Panc1 (cell line): ENCODE data around the gene TJP1. TPM values are rescaled to one million over a fixed set of nuclear protein-coding genes. Genes with fewer than 3 reads are reported as not detected.

Experiments
- ATAC-seq: fragments of 200-7000 bp; cut with Tn5 transposase; 2 replicates; pipeline ENCODE4 v1.9.1; 2020; ENCODE audit warnings: mild to moderate bottlenecking, moderate library complexity
- BruUV-seq: library from RNA; stranded (reverse); fragments of 400-500 nt; replicated peaks from 2 replicates; lab custom pipeline; 2021; lab: Mats Ljungman, UMichigan
- CTCF ChIA-PET: fragments of 300-600 bp; sonication (Branson Sonifier 250); formaldehyde crosslinking; loops from one replicate; lab custom pipeline; 2022; ENCODE audit warnings: antibody characterized with exemption; lab: Charles Lee
- POLR2A ChIA-PET: fragments of 300-600 bp; sonication (Branson Sonifier 250); formaldehyde crosslinking; loops from one replicate; lab custom pipeline; 2022; ENCODE audit warnings: antibody characterized with exemption; lab: Charles Lee
- DNase-seq: peaks from one replicate; pipeline ENCODE4 v3.0.0-alpha.2; 2010; ENCODE audit warnings: low read depth, low spot score
- H3K27ac ChIP-seq: 2 replicates; pipeline ENCODE4 v1.5.1; 2011; ENCODE audit warnings: mild to moderate bottlenecking, low read length, inconsistent platforms
- H3K27me3 ChIP-seq: fragments of 200-500 bp; sonication (Bioruptor generic); 2 replicates; pipeline ENCODE4 v1.6.0; 2014; ENCODE audit warnings: low read length, inconsistent platforms; ENCODE audit not compliant: control insufficient read depth, insufficient read depth
- H3K36me3 ChIP-seq: fragments of 200-500 bp; sonication (Bioruptor generic); 2 replicates; pipeline ENCODE4 v1.5.1; 2014; ENCODE audit warnings: inconsistent platforms, mild to moderate bottlenecking, low read length, moderate library complexity; ENCODE audit not compliant: control insufficient read depth, insufficient read depth
- H3K4me1 ChIP-seq: 2 replicates; pipeline ENCODE4 v1.5.1; 2011; ENCODE audit warnings: inconsistent platforms, mild to moderate bottlenecking, low read length, moderate library complexity; ENCODE audit not compliant: control insufficient read depth, insufficient read depth
- H3K4me3 ChIP-seq, 2 experiments: 2 replicates each; pipeline ENCODE4 v1.5.1; 2011 to 2012; ENCODE audit warnings: low read depth in 2 of 2, low read length in 2 of 2, mild to moderate bottlenecking in 2 of 2, inconsistent platforms in 1 of 2, moderate library complexity in 1 of 2
- H3K9me3 ChIP-seq: fragments of 200-500 bp; sonication (Bioruptor generic); 2 replicates; pipeline ENCODE4 v1.5.1; 2014; ENCODE audit warnings: low read depth, mild to moderate bottlenecking, inconsistent platforms, low read length, moderate library complexity; ENCODE audit not compliant: control insufficient read depth, insufficient read depth
- POLR2AphosphoS5 ChIP-seq: IDR thresholded peaks from 2 replicates; pipeline ENCODE4 v1.6.1; 2012; ENCODE audit warnings: mild to moderate bottlenecking, low read depth, low read length, moderate library complexity
- SIN3A ChIP-seq: IDR thresholded peaks from 2 replicates; pipeline ENCODE4 v1.6.1; 2012; ENCODE audit warnings: low read depth, mild to moderate bottlenecking, low read length, moderate library complexity, borderline replicate concordance; ENCODE audit not compliant: insufficient read depth
- TCF7L2 ChIP-seq: IDR thresholded peaks from 2 replicates; pipeline ENCODE4 v1.6.1; 2011; ENCODE audit warnings: mild to moderate bottlenecking, low read depth, low read length, inconsistent platforms
- in situ Hi-C: cut with HindIII; loops from 2 replicates; pipeline ENCODE4 v1.10.0; 2016; ENCODE audit warnings: low sequenced_read_pairs, low pct_unique_long_range_greater_than_20kb
- intact Hi-C: fragments of 100-400 bp; cut with micrococcal nuclease; formaldehyde crosslinking; loops from one replicate; pipeline ENCODE4 v1.10.0; 2022; ENCODE audit not compliant: unreplicated experiment
- total RNA-seq: library from RNA; stranded (reverse); gene quantifications from one replicate; pipeline ENCODE4 v1.2.1, GENCODE V29; 2021; ENCODE audit not compliant: unreplicated experiment
- TF ChIP-seq, protein P1 (sequence below): fragments of 450-650 bp; IDR thresholded peaks from 2 replicates; pipeline ENCODE4 v1.5.1; 2017; ENCODE audit warnings: mild to moderate bottlenecking
- TF ChIP-seq, protein P2 (sequence below), 2 experiments: IDR thresholded peaks; 2 replicates each; pipeline ENCODE4 v1.6.1; 2011 to 2012; ENCODE audit warnings: low read depth in 2 of 2, control low read depth in 1 of 2, low read length in 1 of 2, mild to moderate bottlenecking in 1 of 2, moderate library complexity in 1 of 2; ENCODE audit not compliant: insufficient read depth in 1 of 2

TJP1 gene
- total RNA-seq, 1 experiment from 2014 or later = 79.1 TPM

DNA sequence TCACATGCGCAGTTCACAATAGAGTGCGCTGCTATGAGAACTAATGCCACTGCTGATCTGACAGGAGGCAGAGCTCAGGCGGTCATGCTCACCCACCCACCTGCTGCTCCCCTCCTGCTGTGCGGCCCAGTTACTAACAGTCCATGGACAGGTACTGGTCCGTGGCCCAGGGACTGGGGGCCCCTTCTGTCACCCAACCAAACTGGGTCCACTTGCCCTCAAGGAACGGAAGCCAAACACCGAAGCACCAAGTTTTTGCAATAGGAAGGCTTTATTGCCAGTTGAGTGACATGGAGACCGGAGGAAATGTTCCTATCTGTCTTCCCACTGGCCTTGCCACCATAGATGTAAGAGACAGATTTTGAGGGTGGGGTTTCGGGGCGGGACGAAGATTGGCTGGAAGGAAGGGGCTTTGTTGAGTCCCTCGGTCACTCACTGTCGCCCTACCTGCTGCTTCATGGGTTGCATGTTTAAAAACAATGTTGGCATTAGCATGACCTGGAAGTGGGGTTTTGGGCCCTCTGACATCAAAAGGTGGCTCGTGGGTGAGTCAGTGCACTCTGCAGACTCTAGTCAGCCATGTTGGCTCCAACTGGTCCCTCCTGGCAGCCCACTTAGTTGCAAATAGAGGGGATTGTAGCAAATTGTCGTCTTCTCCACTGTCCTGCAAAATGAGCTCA is 141.0 kb downstream of the TJP1 start:
- H3K9me3 ChIP-seq = no peaks in the 10 kb centered on the region
- no peaks in the 10 kb centered on the region for H3K27me3 ChIP-seq
- ChIA-PET POLR2A (no interaction called here), CTCF (no interaction called here)
- no TSS peak for BruUV-seq
- no peaks in the 10 kb centered on the region for H3K36me3 ChIP-seq
- DNase-seq = no peak
- H3K27ac ChIP-seq = no peak overlapping the region
- no peak overlapping the region for H3K4me3 ChIP-seq
- ATAC-seq = no peak
- in situ Hi-C loops = no loop called here
- intact Hi-C loops = no loop called here
- H3K4me1 ChIP-seq = no peaks in the 10 kb centered on the region
- TF ChIP-seq POLR2AphosphoS5 (no peak), SIN3A (no peak), TCF7L2 (no peak)
- TF ChIP-seq, protein P1, sequence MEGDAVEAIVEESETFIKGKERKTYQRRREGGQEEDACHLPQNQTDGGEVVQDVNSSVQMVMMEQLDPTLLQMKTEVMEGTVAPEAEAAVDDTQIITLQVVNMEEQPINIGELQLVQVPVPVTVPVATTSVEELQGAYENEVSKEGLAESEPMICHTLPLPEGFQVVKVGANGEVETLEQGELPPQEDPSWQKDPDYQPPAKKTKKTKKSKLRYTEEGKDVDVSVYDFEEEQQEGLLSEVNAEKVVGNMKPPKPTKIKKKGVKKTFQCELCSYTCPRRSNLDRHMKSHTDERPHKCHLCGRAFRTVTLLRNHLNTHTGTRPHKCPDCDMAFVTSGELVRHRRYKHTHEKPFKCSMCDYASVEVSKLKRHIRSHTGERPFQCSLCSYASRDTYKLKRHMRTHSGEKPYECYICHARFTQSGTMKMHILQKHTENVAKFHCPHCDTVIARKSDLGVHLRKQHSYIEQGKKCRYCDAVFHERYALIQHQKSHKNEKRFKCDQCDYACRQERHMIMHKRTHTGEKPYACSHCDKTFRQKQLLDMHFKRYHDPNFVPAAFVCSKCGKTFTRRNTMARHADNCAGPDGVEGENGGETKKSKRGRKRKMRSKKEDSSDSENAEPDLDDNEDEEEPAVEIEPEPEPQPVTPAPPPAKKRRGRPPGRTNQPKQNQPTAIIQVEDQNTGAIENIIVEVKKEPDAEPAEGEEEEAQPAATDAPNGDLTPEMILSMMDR = no peak
- TF ChIP-seq, protein P2, sequence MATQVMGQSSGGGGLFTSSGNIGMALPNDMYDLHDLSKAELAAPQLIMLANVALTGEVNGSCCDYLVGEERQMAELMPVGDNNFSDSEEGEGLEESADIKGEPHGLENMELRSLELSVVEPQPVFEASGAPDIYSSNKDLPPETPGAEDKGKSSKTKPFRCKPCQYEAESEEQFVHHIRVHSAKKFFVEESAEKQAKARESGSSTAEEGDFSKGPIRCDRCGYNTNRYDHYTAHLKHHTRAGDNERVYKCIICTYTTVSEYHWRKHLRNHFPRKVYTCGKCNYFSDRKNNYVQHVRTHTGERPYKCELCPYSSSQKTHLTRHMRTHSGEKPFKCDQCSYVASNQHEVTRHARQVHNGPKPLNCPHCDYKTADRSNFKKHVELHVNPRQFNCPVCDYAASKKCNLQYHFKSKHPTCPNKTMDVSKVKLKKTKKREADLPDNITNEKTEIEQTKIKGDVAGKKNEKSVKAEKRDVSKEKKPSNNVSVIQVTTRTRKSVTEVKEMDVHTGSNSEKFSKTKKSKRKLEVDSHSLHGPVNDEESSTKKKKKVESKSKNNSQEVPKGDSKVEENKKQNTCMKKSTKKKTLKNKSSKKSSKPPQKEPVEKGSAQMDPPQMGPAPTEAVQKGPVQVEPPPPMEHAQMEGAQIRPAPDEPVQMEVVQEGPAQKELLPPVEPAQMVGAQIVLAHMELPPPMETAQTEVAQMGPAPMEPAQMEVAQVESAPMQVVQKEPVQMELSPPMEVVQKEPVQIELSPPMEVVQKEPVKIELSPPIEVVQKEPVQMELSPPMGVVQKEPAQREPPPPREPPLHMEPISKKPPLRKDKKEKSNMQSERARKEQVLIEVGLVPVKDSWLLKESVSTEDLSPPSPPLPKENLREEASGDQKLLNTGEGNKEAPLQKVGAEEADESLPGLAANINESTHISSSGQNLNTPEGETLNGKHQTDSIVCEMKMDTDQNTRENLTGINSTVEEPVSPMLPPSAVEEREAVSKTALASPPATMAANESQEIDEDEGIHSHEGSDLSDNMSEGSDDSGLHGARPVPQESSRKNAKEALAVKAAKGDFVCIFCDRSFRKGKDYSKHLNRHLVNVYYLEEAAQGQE (IDR thresholded peaks at IDR 0.05; ENCODE audit: insufficient read depth in 1 of 2, low read depth in 2 of 2, low read length in 1 of 2) = no peak

DNA sequence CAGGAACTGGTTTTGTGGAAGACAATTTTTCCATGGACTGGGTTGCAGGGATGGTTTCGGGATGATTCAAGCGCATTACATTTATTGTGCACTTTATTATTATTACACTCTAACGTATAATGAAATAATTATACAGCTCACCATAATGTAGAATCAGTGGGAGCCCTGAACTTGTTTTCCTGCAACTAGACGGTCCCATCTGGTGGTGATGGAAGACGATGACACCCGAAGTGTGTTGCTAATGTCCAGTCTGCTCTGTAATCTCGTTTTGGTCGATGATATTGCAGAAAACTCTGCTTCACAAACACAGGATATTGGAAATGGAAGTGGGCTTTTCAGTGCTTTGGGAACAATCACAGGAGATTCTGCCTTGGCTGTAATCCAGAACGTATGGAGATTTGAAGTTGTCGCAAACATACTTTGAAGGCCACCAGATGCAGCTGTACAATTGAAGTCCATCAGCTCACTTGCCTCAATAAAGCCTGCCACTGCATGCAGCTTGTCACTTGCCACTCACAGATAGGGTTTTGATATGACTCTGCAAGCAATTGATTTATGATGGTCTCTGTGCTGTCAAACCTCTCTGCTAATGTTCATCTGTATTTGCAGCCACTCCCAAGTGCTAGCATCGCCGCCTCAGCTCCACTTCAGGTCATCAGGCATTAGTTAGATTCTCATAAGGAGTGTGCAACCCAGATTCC is 141.7 kb downstream of the TJP1 start:
- POLR2A ChIA-PET = no interaction called here
- no TSS peak for BruUV-seq
- CTCF ChIA-PET = no interaction called here

More for the DNA sequence above, 141.7 kb downstream of the TJP1 start:
- intact Hi-C loops (no loop called here), in situ Hi-C loops (no loop called here)
- H3K27ac ChIP-seq = no peak overlapping the region
- no peaks in the 10 kb centered on the region for H3K9me3 ChIP-seq
- no peak overlapping the region for H3K4me3 ChIP-seq
- no peak for TF ChIP-seq SIN3A
- no peak for TF ChIP-seq POLR2AphosphoS5
- TF ChIP-seq, protein P2 (IDR thresholded peaks at IDR 0.05; ENCODE audit: insufficient read depth in 1 of 2, low read depth in 2 of 2, low read length in 1 of 2) = no peak
- TF ChIP-seq, protein P1 = no peak
- TF ChIP-seq TCF7L2 = no peak
- no peaks in the 10 kb centered on the region for H3K27me3 ChIP-seq
- H3K36me3 ChIP-seq = no peaks in the 10 kb centered on the region
- ATAC-seq (no peak), DNase-seq (no peak)
- H3K4me1 ChIP-seq = 0 out of 2 replicates have a peak, but pooled peaks cover 2% of the 10 kb centered on the region
